Umbilical cord (tissue), 1 donor: ENCODE data around the gene FFAR4. TPM values are rescaled to one million over a fixed set of nuclear protein-coding genes. Genes with fewer than 3 reads are reported as not detected.

ENCODE experiments used
- total RNA-seq: library from RNA; depleted of rRNA; stranded (reverse); fragments of >200 nt; gene quantifications from one replicate; pipeline ENCODE4 v1.2.3, GENCODE V29; 2014; ENCODE audit warnings: low replicate concordance; ENCODE audit not compliant: insufficient read depth

The FFAR4 gene
- total RNA-seq, 1 donor from 2014 or later = 0.96 TPM

Other genes starting within 250 kb of the FFAR4 start
- gene MYOF, start 84.3 kb upstream of the FFAR4 start, total RNA-seq = 109 TPM
- gene CEP55, start 70.1 kb upstream of the FFAR4 start, total RNA-seq = 8.7 TPM
- 6.5 TPM for gene RBP4, start 34.6 kb downstream of the FFAR4 start, total RNA-seq
- gene PDE6C, start 45.9 kb downstream of the FFAR4 start, total RNA-seq = 1.2 TPM
- gene FRA10AC1, start 135.9 kb downstream of the FFAR4 start, total RNA-seq = 16.6 TPM
- gene LGI1, start 191.3 kb downstream of the FFAR4 start, total RNA-seq = 9.4 TPM